Stimulated activated CD4-positive, alpha-beta T cell treated with anti-CD3 and anti-CD28 coated beads, Interleukin-1b, Interleukin-23, amount 100 ng/mL, for 48 hours (primary cell): ENCODE data around the gene THEMIS2.

Source experiments
- DNase-seq: peaks from one replicate; pipeline ENCODE4 v3.0.0-alpha.2; 2020

Gene THEMIS2

DNA sequence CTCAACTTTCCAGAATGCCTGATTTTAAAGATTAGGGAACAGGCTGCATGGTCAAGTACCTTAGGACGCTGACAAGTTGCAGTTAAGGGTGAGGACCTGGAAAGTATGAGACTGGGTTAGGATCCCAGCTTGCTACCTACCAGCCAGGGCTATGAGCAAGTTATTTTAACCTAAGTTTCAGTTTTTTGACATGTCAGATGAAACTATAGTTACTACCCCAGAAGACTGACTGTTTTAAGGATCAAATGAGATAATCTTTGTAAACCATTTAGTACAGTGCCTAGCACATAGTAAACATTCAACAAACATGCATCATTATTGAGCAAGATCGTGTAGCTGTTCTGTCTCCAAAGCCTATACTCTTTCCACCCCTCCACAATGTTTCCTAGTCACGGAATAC, 14.4 kb downstream of the THEMIS2 start:
- DNase-seq: no peak

DNA sequence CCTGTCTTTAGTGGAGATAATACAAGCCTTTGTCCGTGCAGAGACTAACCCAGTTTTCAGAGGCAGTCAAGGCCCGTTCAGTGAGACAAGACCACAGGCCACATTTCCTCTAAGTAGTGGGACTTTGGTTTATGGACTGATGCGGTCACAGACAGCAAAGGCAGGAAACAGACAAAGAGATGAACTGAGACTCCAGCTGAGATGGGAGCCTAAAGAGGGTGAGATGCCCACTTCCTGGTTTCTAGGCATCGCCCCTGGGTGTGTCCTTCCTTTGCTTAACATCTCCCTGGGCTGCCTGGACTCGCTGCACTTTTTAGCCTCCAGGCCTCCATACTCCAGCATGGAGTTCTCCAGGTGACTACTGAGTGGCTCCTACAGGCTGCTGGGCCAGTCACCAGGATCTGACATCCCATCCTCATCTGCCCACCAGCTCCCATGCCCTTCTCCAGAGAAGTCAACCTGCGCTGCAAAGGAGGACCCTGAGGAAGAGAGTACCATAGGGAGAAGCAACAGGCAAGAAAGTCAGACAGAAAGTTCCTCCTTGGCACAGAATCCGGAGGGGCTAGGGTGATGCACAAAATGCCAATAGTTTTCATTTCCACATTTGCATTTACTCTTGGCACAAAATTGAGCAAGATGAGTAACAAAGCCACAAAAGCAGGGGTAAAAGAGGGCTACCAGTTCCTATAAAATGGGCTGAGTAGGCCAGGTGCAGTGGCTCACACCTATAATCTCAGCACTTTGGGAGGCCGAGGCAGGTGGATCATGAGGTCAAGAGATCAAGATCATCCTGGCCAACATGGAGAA, 15.1 kb downstream of the THEMIS2 start:
- DNase-seq: peak; percentile 15

DNA sequence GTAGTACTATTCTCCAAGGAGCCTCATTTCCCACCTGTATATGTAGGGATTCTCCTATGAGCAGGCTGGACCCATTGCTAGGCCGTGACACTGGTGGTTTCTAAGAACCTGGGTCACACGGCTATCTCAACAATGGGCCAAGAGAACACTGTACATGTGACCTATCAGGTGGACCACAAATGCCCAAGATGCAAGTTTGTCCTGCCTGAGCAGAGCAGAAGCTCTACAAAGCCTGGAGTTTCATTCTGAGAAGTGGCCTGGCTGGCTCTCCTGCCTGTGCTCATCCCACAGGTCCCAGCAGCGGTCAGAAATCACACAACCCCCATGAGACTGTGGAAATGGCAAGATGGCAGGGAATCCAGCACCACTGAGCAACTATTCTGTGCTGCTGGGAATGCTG, 17.2 kb downstream of the THEMIS2 start:
- DNase-seq: no peak

DNA sequence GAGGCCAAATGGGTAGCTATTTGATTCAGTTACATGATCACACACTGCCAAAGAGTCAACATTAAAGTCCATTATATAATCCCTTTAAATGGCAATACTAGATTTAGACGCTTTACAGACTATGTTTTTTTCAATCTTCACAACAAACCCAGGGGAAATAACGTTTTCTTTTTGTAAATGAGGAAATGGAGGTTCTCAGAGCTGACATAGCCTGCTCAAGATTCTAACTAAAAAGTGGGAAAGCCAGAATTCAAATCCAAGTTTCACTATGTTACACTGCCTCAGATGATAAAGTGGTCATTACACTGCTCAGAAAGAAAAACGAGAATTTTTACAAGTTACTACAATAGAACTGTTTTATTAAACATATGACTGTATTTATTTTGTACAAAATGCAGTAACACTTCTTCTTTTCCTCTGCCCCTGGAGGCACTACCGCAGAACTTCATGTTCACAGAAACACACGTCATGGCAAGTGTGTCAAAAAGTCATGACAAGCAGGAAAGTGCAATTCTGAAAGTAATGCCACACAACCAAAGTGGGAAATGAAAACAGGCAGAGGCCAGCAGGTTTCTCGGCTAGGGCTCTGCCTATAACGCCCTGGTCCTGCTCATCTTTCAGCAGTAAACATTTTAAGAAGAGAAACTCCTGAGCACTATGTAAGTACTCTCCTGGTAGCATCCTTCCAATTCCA, 19.0 kb downstream of the THEMIS2 start:
- DNase-seq: peak; percentile 53

DNA sequence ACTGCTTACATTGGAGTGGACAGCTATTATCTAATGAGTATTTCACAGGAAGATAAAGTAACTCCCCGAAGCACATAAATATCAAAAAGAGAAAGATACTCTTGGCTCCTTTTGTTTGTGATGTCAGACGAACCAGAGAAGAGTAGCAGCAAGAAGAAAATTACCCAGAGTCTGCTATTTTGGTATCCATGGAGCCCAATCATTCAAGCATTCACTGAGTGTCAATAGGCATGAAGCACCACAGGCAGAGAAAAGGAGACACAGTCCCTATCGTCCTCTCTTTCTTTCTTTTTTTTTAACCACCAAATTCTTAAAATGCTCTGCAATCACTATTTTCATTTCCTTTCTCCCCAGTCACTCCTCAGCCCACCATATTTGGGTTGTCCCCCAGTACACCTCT, 22.2 kb downstream of the THEMIS2 start:
- DNase-seq: no peak

DNA sequence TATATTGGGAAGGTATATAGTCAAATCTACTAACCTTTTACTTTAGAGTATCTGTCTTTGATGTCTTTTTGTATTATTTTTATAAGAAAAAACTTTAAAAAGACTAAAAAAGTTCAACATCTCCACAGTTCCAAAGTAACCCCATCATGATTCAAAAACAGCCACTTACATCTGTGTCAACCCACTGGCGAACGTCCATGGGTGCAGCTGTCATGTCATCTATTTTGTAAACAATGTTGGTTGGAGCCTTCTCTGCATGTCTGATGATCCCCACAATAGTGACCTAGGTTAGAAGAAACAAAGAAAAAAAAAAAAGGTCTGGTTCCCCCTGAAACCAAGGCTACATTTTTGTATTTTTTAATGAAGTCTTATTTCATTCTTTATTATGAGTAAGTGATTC, 34.4 kb downstream of the THEMIS2 start:
- no peak for DNase-seq

DNA sequence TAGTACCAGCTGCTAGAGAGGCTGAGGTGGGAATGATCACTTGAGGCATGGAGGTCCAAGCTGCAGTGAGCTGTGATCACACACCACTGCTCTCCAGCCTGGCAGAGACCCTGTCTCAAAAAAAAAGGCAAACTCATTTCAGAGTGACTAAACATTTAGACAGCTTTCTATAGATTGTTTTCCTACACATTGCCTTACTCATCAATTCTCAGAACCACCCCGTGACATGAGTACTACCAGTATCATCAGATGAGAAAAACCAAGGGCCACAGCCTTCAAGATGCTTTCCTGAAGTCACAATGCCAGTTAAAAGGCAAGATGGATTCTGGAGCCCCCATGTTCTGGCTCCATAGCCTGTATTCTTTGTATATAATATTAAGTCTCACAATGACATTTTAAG, 40.1 kb downstream of the THEMIS2 start:
- DNase-seq: peak; percentile 38

DNA sequence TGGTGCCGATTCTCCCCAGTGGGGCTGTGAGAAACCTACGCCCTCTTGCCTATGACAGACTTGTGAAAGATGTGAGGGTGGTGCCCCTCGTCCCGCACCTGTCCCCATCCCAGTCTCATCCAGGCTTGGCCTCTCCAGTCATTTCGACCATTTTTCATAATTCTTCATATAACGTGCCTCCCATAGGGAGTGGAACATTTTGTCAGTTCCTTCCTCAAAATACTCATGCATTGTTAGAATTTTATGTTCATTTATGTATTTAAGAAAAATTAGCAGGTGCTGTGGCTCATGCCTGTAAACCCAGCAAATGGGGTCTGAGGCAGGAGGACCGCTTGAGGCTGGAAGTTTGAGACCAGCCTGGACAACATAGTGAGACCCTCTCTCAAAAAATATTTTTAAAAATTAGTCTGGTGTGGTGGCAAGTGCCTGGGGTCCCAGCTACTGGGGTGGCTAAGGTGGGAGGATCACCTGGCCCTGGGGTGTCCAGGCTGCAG, 42.8 kb downstream of the THEMIS2 start:
- DNase-seq: no peak

DNA sequence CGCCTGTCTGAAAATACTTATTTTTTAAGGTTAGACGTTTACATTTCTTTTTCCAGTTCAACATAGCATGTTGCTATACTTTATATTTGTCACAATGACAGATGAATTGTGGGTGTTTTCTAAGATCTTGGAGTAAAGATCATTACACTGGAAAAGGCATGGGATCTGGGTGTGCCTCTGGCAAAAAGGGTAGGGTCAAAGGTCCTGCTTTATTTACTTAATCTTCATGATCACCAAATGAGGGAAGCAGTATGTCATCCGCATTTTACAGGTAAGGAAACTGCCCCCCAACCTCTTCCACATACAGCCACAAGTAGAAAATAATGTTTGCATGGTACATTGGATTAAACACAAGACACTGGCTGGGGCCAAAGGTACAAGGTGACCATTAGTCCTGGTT, 49.9 kb downstream of the THEMIS2 start:
- DNase-seq: no peak

DNA sequence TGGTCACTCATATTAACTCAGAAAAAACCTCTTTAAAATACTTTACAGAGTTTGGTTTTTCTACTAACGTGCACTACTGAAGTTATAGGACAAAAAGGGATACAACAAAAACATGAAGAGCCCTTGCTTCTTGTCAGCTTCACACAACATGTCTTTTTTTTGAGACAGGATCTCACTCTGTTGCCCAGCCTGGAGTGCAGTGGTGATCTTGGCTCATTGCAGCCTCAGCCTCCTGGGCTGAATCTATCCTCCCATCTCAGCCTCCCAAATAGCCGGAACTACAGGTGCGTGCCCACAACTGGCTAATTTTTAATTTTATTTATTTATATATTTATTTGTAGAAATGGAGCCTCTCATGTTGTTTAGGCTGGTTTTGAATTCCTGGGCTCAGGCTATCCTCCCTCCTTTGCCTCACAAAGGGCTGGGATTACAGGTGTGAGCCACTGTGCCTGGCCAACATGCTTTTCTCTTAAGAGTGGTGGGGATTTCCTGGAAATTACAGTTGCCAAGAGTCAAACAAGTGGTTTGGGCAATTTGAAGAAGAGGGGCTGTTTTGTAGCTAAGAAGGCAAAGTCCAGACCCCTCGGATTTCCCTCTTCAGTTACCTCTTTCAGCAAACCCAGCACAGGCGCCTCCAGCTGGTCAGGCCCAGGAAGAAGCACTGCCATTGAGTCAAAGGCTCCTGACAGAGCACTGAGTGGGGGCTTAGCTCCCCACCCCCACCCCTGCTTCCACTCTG, 56.0 kb downstream of the THEMIS2 start:
- DNase-seq: no peak

DNA sequence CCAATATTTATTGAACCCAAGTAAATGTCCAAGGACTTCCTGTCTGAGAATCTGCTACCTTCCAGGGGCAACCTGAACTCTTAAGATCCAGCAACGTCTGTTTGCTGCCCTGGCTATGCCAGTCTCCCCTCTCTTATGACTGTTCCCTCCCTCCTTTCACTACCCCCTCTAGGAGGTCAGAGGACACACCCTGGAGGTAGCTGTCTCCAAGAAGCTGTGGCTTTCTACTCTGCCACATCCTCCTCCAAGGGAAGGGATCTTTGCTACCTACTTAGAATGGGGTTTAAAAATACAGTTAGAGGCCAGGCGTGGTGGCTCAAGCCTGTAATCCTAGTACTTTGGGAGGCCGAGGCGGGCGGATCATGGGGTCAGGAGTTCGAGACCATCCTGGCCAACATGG, 58.8 kb downstream of the THEMIS2 start:
- DNase-seq: no peak

DNA sequence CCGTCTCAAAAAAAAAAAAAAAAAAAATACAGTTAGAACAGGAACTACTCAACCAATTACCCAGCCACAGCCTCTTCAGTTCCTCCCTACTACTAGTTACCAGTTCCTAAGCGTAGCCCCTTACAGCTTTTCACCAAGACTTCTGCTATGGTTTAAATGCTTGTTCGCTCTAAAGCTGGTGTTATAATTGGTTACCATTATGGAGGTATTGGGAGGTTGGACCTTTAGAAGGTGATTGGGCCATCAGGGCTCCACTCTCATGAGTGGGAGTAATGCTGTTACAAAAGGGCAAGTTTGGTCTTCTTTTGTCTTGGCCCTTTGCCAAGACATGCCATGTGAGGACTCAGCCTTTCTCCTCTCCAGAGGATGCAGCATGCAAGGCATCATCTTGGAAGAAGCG, 59.4 kb downstream of the THEMIS2 start:
- no peak for DNase-seq

DNA sequence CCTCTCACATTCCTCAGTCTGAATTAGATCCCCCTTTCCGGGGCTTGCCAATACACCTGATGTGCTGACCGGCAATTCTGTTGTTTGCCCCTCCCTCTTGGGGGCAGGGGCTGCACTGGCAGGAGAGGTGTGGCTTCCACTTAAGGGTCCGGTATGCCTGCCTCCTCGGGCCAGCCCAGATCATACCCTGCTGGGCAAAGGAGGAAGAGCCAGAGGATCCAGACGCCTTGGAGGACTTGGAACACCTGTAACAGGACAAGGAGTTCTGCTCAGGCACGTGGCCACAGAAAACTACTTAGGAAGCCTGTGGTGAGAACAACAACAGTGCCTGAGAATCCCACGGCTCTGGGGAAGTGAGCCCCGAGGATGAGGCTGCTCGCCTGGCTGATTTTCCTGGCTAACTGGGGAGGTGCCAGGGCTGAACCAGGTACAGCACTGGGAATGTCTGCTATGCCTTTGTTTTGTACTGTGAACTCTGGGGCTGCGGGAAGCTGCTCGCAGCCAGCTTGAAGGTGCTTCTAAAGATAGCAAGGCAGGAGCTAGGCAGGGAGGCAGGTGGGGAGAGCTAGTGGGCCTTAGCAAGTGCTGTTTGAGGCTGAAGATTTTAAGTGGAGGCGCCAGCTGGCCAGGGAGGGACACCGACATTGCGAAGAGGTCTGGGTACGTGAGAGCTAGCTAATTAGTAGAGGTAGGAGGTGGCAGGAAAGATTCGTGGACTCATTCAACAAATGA, 62.6 kb downstream of the THEMIS2 start, which contains the start of gene SMPDL3B:
TSS of gene SMPDL3B (plus strand) at position 183 of the 732 bp plus-strand sequence. CDS start at position 367, 184 bp downstream.
- no peak for DNase-seq

DNA sequence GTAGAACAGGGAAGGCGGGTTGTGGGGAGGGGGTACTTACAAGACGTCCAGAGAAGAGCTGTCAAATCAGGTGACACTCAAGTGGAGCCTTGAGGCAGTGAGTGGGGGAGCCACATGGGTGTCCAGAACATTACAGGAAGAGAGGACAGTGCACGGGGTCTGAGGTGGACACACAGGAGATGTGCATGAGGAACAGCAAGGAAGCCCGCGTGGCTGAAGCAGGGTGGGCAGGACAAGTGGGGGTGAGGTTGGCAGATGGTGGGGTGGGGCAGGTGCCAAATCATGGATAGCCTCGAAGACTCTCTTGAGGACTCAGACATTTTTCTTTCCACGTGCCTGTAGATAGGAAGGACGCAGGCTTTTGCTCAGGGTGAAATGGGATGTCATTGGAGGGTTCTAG, 63.4 kb downstream of the THEMIS2 start:
- DNase-seq: no peak
